Measurements from ENCODE around the gene DHODH. TPM values are rescaled to one million over a fixed set of nuclear protein-coding genes. Genes with fewer than 3 reads are reported as not detected.
A peak's percentile ranks its signal among the peaks of the same experiment; 100 is the strongest.

DHODH gene
- total and polyA plus RNA-seq, 2 of the 13 experiments (the other 11 are each of a cell fraction or from before 2014, with no cell fraction given), result 10.7 to 16.4 TPM

DNA sequence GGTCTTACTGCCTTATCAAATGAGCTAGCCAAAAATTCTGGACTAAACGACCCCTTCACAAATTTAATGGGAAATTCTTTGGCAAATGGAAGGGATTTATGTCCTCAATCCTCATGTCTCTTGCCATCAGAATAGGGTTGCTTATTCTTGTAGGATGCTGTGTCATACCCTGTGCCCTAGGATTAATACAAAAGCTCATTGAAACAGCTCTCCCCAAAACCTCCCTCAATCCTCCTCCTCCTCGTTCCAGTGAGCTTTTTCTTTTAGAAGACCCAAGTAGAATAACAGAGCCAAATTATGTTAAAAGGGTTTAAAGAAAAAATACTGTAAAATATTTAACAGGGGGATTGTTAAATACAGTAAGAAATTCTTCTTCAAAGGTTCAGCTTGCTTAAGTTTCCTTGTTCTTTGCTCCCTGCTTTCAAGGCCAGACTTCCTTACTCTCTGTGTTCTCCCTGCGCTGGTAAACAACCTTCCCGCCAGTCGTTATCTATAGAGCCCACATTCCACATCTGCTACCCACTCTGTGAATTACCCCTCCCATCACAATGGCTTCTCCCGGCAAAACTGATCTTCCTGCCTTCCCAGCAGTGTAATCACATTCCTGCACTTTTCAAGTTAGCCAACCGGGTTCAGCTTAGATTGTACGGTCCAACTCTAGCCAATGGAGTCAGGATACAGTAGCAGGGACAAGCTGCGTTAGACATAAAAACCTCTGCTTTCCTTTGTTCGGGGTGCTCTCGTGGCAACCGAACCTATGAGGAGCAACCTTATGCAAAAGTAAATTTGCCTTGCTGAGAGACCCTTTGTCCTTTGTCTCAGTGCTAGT, 64.2 kb downstream of the DHODH start (continued):
- TF ChIP-seq HOXA5 (CRISPR knock-in tag; IDR thresholded peaks at IDR 0.05), result no peak
- TF ChIP-seq, protein P1, sequence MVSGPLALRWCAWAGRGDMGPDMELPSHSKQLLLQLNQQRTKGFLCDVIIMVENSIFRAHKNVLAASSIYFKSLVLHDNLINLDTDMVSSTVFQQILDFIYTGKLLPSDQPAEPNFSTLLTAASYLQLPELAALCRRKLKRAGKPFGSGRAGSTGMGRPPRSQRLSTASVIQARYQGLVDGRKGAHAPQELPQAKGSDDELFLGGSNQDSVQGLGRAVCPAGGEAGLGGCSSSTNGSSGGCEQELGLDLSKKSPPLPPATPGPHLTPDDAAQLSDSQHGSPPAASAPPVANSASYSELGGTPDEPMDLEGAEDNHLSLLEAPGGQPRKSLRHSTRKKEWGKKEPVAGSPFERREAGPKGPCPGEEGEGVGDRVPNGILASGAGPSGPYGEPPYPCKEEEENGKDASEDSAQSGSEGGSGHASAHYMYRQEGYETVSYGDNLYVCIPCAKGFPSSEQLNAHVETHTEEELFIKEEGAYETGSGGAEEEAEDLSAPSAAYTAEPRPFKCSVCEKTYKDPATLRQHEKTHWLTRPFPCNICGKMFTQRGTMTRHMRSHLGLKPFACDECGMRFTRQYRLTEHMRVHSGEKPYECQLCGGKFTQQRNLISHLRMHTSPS (CRISPR knock-in tag; IDR thresholded peaks at IDR 0.05; ENCODE audit: low read depth), result no peak; the same call in 1 of the 2 replicates
- TF ChIP-seq SMAD3 (CRISPR knock-in tag; IDR thresholded peaks at IDR 0.05), result peak; percentile 76; the same call in 1 of the 2 replicates
- TF ChIP-seq ATRX (CRISPR knock-in tag; IDR thresholded peaks at IDR 0.05; ENCODE audit: borderline replicate concordance), result no peak
- no peak for TF ChIP-seq IKZF4 (CRISPR knock-in tag; IDR thresholded peaks at IDR 0.05; ENCODE audit: borderline replicate concordance, low read depth, not compliant biosample characterization)
- peak; percentile 81 for TF ChIP-seq ZNF264 (CRISPR knock-in tag; IDR thresholded peaks at IDR 0.05)
- TF ChIP-seq MYNN (CRISPR knock-in tag; IDR thresholded peaks at IDR 0.05; ENCODE audit: low read depth), result no peak
- TF ChIP-seq ESRRA (CRISPR knock-in tag; IDR thresholded peaks at IDR 0.05; ENCODE audit: low read depth), result no peak; the same call in 1 of the 2 replicates
- TF ChIP-seq, protein P2, sequence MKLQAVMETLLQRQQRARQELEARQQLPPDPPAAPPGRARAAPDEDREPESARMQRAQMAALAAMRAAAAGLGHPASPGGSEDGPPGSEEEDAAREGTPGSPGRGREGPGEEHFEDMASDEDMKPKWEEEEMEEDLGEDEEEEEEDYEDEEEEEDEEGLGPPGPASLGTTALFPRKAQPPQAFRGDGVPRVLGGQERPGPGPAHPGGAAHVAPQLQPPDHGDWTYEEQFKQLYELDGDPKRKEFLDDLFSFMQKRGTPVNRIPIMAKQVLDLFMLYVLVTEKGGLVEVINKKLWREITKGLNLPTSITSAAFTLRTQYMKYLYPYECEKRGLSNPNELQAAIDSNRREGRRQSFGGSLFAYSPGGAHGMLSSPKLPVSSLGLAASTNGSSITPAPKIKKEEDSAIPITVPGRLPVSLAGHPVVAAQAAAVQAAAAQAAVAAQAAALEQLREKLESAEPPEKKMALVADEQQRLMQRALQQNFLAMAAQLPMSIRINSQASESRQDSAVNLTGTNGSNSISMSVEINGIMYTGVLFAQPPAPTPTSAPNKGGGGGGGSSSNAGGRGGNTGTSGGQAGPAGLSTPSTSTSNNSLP (IDR thresholded peaks at IDR 0.05; ENCODE audit: low read depth, low read length), result peak; percentile 90
- TF ChIP-seq NCOR1 (IDR thresholded peaks at IDR 0.05; ENCODE audit: borderline replicate concordance, low read length), result peak; percentile 64; the same call in 1 of the 2 replicates
- TF ChIP-seq, protein P3, sequence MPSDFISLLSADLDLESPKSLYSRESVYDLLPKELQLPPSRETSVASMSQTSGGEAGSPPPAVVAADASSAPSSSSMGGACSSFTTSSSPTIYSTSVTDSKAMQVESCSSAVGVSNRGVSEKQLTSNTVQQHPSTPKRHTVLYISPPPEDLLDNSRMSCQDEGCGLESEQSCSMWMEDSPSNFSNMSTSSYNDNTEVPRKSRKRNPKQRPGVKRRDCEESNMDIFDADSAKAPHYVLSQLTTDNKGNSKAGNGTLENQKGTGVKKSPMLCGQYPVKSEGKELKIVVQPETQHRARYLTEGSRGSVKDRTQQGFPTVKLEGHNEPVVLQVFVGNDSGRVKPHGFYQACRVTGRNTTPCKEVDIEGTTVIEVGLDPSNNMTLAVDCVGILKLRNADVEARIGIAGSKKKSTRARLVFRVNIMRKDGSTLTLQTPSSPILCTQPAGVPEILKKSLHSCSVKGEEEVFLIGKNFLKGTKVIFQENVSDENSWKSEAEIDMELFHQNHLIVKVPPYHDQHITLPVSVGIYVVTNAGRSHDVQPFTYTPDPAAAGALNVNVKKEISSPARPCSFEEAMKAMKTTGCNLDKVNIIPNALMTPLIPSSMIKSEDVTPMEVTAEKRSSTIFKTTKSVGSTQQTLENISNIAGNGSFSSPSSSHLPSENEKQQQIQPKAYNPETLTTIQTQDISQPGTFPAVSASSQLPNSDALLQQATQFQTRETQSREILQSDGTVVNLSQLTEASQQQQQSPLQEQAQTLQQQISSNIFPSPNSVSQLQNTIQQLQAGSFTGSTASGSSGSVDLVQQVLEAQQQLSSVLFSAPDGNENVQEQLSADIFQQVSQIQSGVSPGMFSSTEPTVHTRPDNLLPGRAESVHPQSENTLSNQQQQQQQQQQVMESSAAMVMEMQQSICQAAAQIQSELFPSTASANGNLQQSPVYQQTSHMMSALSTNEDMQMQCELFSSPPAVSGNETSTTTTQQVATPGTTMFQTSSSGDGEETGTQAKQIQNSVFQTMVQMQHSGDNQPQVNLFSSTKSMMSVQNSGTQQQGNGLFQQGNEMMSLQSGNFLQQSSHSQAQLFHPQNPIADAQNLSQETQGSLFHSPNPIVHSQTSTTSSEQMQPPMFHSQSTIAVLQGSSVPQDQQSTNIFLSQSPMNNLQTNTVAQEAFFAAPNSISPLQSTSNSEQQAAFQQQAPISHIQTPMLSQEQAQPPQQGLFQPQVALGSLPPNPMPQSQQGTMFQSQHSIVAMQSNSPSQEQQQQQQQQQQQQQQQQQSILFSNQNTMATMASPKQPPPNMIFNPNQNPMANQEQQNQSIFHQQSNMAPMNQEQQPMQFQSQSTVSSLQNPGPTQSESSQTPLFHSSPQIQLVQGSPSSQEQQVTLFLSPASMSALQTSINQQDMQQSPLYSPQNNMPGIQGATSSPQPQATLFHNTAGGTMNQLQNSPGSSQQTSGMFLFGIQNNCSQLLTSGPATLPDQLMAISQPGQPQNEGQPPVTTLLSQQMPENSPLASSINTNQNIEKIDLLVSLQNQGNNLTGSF (CRISPR knock-in tag; IDR thresholded peaks at IDR 0.05), result no peak
- TF ChIP-seq, protein P4, sequence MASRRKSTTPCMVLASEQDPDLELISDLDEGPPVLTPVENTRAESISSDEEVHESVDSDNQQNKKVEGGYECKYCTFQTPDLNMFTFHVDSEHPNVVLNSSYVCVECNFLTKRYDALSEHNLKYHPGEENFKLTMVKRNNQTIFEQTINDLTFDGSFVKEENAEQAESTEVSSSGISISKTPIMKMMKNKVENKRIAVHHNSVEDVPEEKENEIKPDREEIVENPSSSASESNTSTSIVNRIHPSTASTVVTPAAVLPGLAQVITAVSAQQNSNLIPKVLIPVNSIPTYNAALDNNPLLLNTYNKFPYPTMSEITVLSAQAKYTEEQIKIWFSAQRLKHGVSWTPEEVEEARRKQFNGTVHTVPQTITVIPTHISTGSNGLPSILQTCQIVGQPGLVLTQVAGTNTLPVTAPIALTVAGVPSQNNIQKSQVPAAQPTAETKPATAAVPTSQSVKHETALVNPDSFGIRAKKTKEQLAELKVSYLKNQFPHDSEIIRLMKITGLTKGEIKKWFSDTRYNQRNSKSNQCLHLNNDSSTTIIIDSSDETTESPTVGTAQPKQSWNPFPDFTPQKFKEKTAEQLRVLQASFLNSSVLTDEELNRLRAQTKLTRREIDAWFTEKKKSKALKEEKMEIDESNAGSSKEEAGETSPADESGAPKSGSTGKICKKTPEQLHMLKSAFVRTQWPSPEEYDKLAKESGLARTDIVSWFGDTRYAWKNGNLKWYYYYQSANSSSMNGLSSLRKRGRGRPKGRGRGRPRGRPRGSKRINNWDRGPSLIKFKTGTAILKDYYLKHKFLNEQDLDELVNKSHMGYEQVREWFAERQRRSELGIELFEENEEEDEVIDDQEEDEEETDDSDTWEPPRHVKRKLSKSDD (CRISPR knock-in tag; IDR thresholded peaks at IDR 0.05; ENCODE audit: low read depth), result no peak
- no peak for TF ChIP-seq PHF8 (CRISPR knock-in tag; IDR thresholded peaks at IDR 0.05)
- TF ChIP-seq NR1H2 (CRISPR knock-in tag; IDR thresholded peaks at IDR 0.05; ENCODE audit: borderline replicate concordance, low read depth), result no peak
- TF ChIP-seq NONO (IDR thresholded peaks at IDR 0.05), result no peak
- peak; percentile 58 for TF ChIP-seq NONO (CRISPR knock-in tag; conservative IDR thresholded peaks at IDR 0.05)
